Suprapubic skin (tissue), 3 donors: ENCODE measurements around the gene CDKN2A.

Source experiments
- POLR2A ChIP-seq, 2 donors: fragments of 450-650 bp; IDR thresholded peaks; one replicate each; pipeline ENCODE4 v1.6.1; 2017; ENCODE audit warnings: antibody characterized with exemption in 2 of 2, mild to moderate bottlenecking in 2 of 2, moderate library complexity in 2 of 2
- TF ChIP-seq, protein P1 (sequence below), 2 donors: fragments of 200-600 bp in 1 of 2; fragments of 450-650 bp in 1 of 2; sonication (generic) in 1 of 2; IDR thresholded peaks; one replicate each; pipeline ENCODE4 v1.5.1; 2016 to 2019; ENCODE audit warnings: antibody characterized with exemption in 2 of 2, mild to moderate bottlenecking in 1 of 2, moderate library complexity in 1 of 2

DNA sequence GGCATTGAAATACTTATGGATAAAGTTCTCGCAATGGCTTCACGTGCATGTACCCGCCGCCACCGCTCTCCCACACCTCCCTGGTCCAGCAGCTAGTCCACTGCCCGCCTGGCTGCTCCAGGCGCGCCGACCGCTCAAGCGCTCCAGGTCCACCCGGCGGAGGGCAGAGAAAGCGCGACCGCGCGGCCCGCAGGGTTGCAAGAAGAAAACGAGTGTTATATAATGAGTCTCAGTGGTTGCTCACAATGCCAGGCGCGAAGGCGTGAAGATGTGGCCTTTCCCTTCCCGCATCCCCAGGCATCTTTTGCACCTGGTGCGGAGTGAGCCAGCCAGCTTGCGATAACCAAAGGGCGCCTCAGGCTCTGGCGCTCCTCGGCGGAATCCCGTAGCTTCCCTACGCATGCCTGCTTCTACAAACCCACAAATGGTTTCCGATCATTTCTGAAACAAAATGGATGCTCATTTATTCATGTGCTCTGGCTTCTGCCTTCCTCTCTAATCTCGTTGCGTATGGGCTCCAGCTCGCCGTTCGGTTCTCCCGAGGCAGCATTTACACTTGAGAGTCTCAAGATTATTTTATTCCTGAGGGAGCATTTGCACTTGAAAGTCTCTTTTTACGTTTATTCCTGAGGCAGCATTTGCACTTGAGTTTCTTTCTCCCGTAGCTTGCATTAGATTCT lies 25.7 kb downstream of the CDKN2A start:
- TF ChIP-seq, protein P1, sequence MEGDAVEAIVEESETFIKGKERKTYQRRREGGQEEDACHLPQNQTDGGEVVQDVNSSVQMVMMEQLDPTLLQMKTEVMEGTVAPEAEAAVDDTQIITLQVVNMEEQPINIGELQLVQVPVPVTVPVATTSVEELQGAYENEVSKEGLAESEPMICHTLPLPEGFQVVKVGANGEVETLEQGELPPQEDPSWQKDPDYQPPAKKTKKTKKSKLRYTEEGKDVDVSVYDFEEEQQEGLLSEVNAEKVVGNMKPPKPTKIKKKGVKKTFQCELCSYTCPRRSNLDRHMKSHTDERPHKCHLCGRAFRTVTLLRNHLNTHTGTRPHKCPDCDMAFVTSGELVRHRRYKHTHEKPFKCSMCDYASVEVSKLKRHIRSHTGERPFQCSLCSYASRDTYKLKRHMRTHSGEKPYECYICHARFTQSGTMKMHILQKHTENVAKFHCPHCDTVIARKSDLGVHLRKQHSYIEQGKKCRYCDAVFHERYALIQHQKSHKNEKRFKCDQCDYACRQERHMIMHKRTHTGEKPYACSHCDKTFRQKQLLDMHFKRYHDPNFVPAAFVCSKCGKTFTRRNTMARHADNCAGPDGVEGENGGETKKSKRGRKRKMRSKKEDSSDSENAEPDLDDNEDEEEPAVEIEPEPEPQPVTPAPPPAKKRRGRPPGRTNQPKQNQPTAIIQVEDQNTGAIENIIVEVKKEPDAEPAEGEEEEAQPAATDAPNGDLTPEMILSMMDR (IDR thresholded peaks at IDR 0.05), result no peak
- TF ChIP-seq POLR2A (IDR thresholded peaks at IDR 0.05), result no peak
